DOHH2 (cell line): ENCODE results near the gene CWC15.

ENCODE experiments used
- H3F3A ChIP-seq: fragments of 200-600 bp; sonication (generic), shearing (Covaris generic); 2 replicates; pipeline ENCODE4 v1.6.0; 2016; ENCODE audit warnings: antibody characterized with exemption, mild to moderate bottlenecking; ENCODE audit not compliant: control insufficient read depth, insufficient read depth
- H3K27ac ChIP-seq: fragments of 200-600 bp; sonication (generic); 2 replicates; pipeline ENCODE4 v1.5.1; 2014; ENCODE audit warnings: low read depth, mild to moderate bottlenecking, low read length, moderate library complexity
- H3K27me3 ChIP-seq: fragments of 200-600 bp; sonication (generic); 2 replicates; pipeline ENCODE4 v1.6.1; 2014; ENCODE audit warnings: mild to moderate bottlenecking, low read length, mixed read lengths; ENCODE audit not compliant: control insufficient read depth
- H3K36me3 ChIP-seq: fragments of 200-600 bp; sonication (generic); 2 replicates; pipeline ENCODE4 v1.6.1; 2014; ENCODE audit warnings: mild to moderate bottlenecking, low read length, moderate library complexity, mixed read lengths; ENCODE audit not compliant: control insufficient read depth
- H3K4me1 ChIP-seq: fragments of 200-600 bp; sonication (generic); 2 replicates; pipeline ENCODE4 v1.6.1; 2014; ENCODE audit warnings: mild to moderate bottlenecking, low read length, mixed read lengths; ENCODE audit not compliant: control insufficient read depth
- H3K4me2 ChIP-seq: fragments of 200-600 bp; sonication (generic); 2 replicates; pipeline ENCODE4 v1.6.0; 2014; ENCODE audit warnings: mild to moderate bottlenecking, low read length, moderate library complexity
- H3K4me3 ChIP-seq: fragments of 200-600 bp; sonication (generic); 2 replicates; pipeline ENCODE4 v1.5.1; 2014; ENCODE audit warnings: mild to moderate bottlenecking, low read length, mixed read lengths
- H3K79me2 ChIP-seq: fragments of 200-600 bp; sonication (generic); 2 replicates; pipeline ENCODE4 v1.6.1; 2014; ENCODE audit warnings: mild to moderate bottlenecking, low read length, mixed read lengths; ENCODE audit not compliant: control insufficient read depth
- H3K9me2 ChIP-seq: fragments of 200-600 bp; sonication (generic); replicated peaks from 2 replicates; pipeline ENCODE4 v1.6.1; 2014; ENCODE audit warnings: mild to moderate bottlenecking, low read length, mixed read lengths; ENCODE audit not compliant: control insufficient read depth
- H3K9me3 ChIP-seq: fragments of 200-600 bp; sonication (generic); 2 replicates; pipeline ENCODE4 v1.6.1; 2014; ENCODE audit warnings: antibody characterized with exemption, low read length, mixed read lengths; ENCODE audit not compliant: control insufficient read depth, insufficient read depth
- H4K20me1 ChIP-seq: fragments of 200-600 bp; sonication (generic); 2 replicates; pipeline ENCODE4 v1.6.0; 2014; ENCODE audit warnings: low read depth, mild to moderate bottlenecking, antibody characterized with exemption, low read length, moderate library complexity; ENCODE audit not compliant: control insufficient read depth, insufficient read depth
- EZH2phosphoT487 ChIP-seq: fragments of 200-600 bp; sonication (generic); IDR thresholded peaks from 2 replicates; pipeline ENCODE4 v1.6.1; 2017; ENCODE audit warnings: borderline replicate concordance, mild to moderate bottlenecking, antibody characterized with exemption, low read length, moderate library complexity, mixed read lengths
- TF ChIP-seq, protein P1 (sequence below): fragments of 200-600 bp; sonication (generic); IDR thresholded peaks from one replicate; pipeline ENCODE4 v1.5.1; 2014; ENCODE audit warnings: antibody characterized with exemption, mild to moderate bottlenecking, low read depth, low read length; ENCODE audit not compliant: poor library complexity, severe bottlenecking

The CWC15 gene

DNA sequence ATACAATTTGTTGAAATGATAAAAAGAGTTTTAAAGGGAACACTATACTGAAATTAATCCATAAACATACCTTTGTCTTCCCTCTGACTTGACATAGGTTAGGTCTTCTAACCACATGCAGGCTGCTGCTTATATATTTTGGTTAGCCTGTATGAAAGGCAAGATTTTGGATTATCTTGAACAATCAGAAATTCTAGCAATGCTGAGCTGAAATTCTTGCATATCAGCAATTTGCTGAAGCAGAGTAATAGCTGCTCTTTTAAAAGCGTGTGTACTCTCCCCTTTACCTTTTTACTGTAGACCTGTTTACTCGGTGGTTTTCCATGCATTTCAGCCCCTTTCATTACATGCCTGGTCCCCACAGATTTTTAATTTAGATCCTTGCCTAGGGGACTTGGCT, 34.0 kb downstream of the CWC15 start:
- H3K4me1 ChIP-seq = no peaks in the 10 kb centered on the region
- H3K36me3 ChIP-seq = no peaks in the 10 kb centered on the region
- no peak overlapping the region for H3K27ac ChIP-seq
- H3F3A ChIP-seq = no peaks in the 10 kb centered on the region
- H3K9me2 ChIP-seq = no peaks in the 10 kb centered on the region
- peaks cover 9% of the 10 kb centered on the region for H3K27me3 ChIP-seq
- H3K9me3 ChIP-seq = no peaks in the 10 kb centered on the region
- H3K4me2 ChIP-seq = no peak overlapping the region
- no peaks in the 10 kb centered on the region for H3K79me2 ChIP-seq
- no peak for TF ChIP-seq EZH2phosphoT487
- TF ChIP-seq, protein P1, sequence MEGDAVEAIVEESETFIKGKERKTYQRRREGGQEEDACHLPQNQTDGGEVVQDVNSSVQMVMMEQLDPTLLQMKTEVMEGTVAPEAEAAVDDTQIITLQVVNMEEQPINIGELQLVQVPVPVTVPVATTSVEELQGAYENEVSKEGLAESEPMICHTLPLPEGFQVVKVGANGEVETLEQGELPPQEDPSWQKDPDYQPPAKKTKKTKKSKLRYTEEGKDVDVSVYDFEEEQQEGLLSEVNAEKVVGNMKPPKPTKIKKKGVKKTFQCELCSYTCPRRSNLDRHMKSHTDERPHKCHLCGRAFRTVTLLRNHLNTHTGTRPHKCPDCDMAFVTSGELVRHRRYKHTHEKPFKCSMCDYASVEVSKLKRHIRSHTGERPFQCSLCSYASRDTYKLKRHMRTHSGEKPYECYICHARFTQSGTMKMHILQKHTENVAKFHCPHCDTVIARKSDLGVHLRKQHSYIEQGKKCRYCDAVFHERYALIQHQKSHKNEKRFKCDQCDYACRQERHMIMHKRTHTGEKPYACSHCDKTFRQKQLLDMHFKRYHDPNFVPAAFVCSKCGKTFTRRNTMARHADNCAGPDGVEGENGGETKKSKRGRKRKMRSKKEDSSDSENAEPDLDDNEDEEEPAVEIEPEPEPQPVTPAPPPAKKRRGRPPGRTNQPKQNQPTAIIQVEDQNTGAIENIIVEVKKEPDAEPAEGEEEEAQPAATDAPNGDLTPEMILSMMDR = no peak
- no peak overlapping the region for H3K4me3 ChIP-seq
- H4K20me1 ChIP-seq = no peaks in the 10 kb centered on the region

DNA sequence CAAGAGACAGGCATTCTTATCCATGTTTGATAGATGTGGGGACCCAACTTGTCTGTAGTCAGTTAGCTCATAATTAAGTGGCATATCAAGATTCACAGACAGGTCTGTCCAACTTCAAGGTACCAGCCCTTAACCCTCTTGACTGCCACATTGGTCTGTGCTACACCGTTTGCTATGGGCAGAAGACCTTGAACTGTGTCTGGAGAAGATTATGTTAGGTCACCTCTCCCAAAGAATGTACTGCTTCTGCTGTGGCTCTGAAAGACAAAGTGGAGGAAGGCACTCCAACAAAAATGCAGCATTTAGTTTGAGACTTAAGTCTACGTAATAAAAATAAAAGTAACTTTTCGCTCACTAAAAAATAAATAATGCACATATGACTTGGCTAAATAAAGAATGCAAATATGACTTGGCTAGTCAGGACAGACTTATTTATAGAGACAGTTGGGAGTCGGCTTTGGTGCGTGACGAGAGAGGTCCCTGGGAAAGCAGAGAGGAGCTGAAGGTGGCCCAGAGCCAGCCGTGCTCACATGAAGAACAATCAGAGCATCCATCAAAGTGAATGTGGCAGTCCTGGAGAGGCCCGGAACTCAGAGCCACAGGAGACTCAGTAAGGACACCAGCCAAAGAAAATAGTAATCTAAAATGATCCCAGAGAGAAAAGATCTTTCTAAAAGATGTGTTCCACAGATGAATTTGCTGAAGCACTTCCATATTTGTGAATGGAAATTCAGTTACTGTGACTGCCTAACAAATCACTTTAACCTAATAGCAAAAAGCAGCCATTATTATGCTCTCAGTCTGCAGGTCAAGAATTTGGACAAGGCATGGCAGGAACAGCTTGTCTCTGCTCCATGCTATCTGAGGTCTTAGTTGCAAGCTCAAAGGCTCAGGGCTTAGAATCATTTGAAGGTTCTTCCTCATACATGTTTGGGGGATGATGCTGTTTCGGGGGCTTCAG, 35.0 kb downstream of the CWC15 start:
- no peaks in the 10 kb centered on the region for H3K4me1 ChIP-seq
- no peak overlapping the region for H3K4me2 ChIP-seq
- no peaks in the 10 kb centered on the region for H4K20me1 ChIP-seq
- no peaks in the 10 kb centered on the region for H3F3A ChIP-seq
- H3K9me2 ChIP-seq = no peaks in the 10 kb centered on the region
- TF ChIP-seq, protein P1 = no peak
- TF ChIP-seq EZH2phosphoT487 = no peak
- no peaks in the 10 kb centered on the region for H3K79me2 ChIP-seq
- H3K4me3 ChIP-seq = no peak overlapping the region
- no peaks in the 10 kb centered on the region for H3K36me3 ChIP-seq
- no peak overlapping the region for H3K27ac ChIP-seq
- no peaks in the 10 kb centered on the region for H3K9me3 ChIP-seq
- H3K27me3 ChIP-seq = peaks cover 9% of the 10 kb centered on the region

DNA sequence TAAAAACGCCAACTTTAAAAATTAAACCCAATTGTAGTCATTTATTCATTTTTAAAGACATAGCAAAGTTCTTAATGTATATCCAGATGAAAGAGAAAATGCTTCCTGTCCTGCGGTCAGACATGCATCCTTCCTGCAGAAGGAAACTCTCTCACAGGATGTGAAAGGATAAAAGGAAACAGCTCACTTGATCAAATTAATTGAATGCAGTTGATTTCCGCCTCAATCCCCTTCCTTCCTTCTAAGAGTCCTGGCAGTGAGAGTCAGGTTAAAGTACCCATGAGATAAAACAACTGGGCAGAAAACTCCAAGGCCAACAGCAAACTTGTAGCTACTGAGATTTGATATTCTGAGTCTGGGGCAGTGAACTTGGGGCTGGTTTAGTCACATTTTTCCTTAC, 38.5 kb downstream of the CWC15 start:
- Histone ChIP-seq H3K9me2 (no peaks in the 10 kb centered on the region), H3K27me3 (peaks cover 5% of the 10 kb centered on the region), H3K4me2 (no peak overlapping the region), H3F3A (no peaks in the 10 kb centered on the region), H3K36me3 (no peaks in the 10 kb centered on the region), H3K79me2 (no peaks in the 10 kb centered on the region), H3K4me1 (no peaks in the 10 kb centered on the region), H3K4me3 (no peak overlapping the region), H3K27ac (no peak overlapping the region), H4K20me1 (no peaks in the 10 kb centered on the region), H3K9me3 (no peaks in the 10 kb centered on the region)
- TF ChIP-seq EZH2phosphoT487 = no peak
- TF ChIP-seq, protein P1 = no peak
